AG04450 (cell line): ENCODE measurements around the gene SORCS3. TPM values are rescaled to one million over a fixed set of nuclear protein-coding genes. Genes with fewer than 3 reads are reported as not detected.

Experiments
- CTCF ChIA-PET: fragments of 300-600, 350-600 bp; formaldehyde crosslinking; extraction: SDS; loops from one replicate; lab custom pipeline; 2022; ENCODE audit warnings: antibody characterized with exemption, inconsistent platforms; lab: Charles Lee
- POLR2A ChIA-PET: fragments of 350-600 bp; formaldehyde crosslinking; extraction: SDS; loops from one replicate; lab custom pipeline; 2021; ENCODE audit warnings: antibody characterized with exemption, inconsistent platforms; lab: Yijun Ruan, JAX
- DNase-seq: peaks from one replicate; pipeline ENCODE4 v3.0.0-alpha.2; 2011; ENCODE audit warnings: low read depth, low spot score
- H3K27ac ChIP-seq: one replicate; pipeline ENCODE4 v1.5.1; 2012; ENCODE audit warnings: low read depth, low read length, control low read depth
- H3K27me3 ChIP-seq: one replicate; pipeline ENCODE4 v1.6.0; 2012; ENCODE audit warnings: low read length; ENCODE audit not compliant: control insufficient read depth, insufficient read depth
- H3K4me3 ChIP-seq: 2 replicates; pipeline ENCODE4 v1.5.1; 2011; ENCODE audit warnings: mild to moderate bottlenecking, low read depth, low read length, control low read depth
- H3K9me3 ChIP-seq: 2 replicates; pipeline ENCODE4 v1.5.1; 2012; ENCODE audit warnings: low read length; ENCODE audit not compliant: control insufficient read depth, insufficient read depth
- CTCF ChIP-seq: IDR thresholded peaks from 2 replicates; pipeline ENCODE4 v1.5.1; 2011; ENCODE audit warnings: low read depth, low read length, control low read depth, inconsistent platforms
- polyA plus RNA-seq: library from polyadenylated mRNA; depleted of rRNA; stranded (reverse); fragments of >200 nt; gene quantifications from 2 replicates; pipeline ENCODE4 v1.2.3, GENCODE V29; 2011

Gene SORCS3
- polyA plus RNA-seq, 1 experiment = not detected

- H3K4me3 ChIP-seq = no peak overlapping the region
- DNase-seq = no peak
- CTCF ChIA-PET = no interaction called here
- H3K27ac ChIP-seq = no peak overlapping the region
- TF ChIP-seq CTCF = no peak
- H3K27me3 ChIP-seq = no peaks in the 10 kb centered on the region
- peaks cover 11% of the 10 kb centered on the region; the same call in 1 of the 2 replicates for H3K9me3 ChIP-seq
- POLR2A ChIA-PET = no interaction called here
Observed at GRCh38 chr10:105247831-105248499, 606.9 kb downstream of the SORCS3 start.

GRCh38 chr10:105252911-105253310 is 611.8 kb downstream of the SORCS3 start:
- Histone ChIP-seq H3K4me3 (no peak overlapping the region), H3K27me3 (no peaks in the 10 kb centered on the region), H3K9me3 (peaks cover 21% of the 10 kb centered on the region), H3K27ac (no peak overlapping the region)
- TF ChIP-seq CTCF = no peak
- ChIA-PET CTCF (no interaction called here), POLR2A (no interaction called here)
- DNase-seq = no peak

GRCh38 chr10:105253515-105254212 is 612.6 kb downstream of the SORCS3 start:
- Histone ChIP-seq H3K27ac (no peak overlapping the region), H3K9me3 (peaks cover 21% of the 10 kb centered on the region), H3K4me3 (no peak overlapping the region), H3K27me3 (no peaks in the 10 kb centered on the region)
- ChIA-PET POLR2A (no interaction called here), CTCF (no interaction called here)
- DNase-seq = no peak
- no peak for TF ChIP-seq CTCF

- no peak overlapping the region for H3K4me3 ChIP-seq
- no peaks in the 10 kb centered on the region for H3K27me3 ChIP-seq
- ChIA-PET CTCF (no interaction called here), POLR2A (no interaction called here)
- no peak overlapping the region for H3K27ac ChIP-seq
- DNase-seq = no peak
- H3K9me3 ChIP-seq = peaks cover 15% of the 10 kb centered on the region
- TF ChIP-seq CTCF = no peak
Observed at GRCh38 chr10:105258036-105258673, 617.1 kb downstream of the SORCS3 start.

- ChIA-PET CTCF (no interaction called here), POLR2A (no interaction called here)
- no peak overlapping the region for H3K4me3 ChIP-seq
- TF ChIP-seq CTCF = no peak
- no peak overlapping the region for H3K27ac ChIP-seq
- H3K9me3 ChIP-seq = peaks cover 17% of the 10 kb centered on the region
- DNase-seq = no peak
- no peaks in the 10 kb centered on the region for H3K27me3 ChIP-seq
Observed at GRCh38 chr10:105258674-105259065, 617.6 kb downstream of the SORCS3 start.
